SK-N-SH (cell line): ENCODE results near the gene ADGB. TPM values are rescaled to one million over a fixed set of nuclear protein-coding genes. Genes with fewer than 3 reads are reported as not detected.

Experiments
- CTCF ChIA-PET: fragments of 300-600, 350-600 bp; formaldehyde crosslinking; extraction: SDS; loops from one replicate; lab custom pipeline; 2021; lab: Yijun Ruan, JAX
- POLR2A ChIA-PET: fragments of 350-600 bp; sonication (Branson Sonifier 250); formaldehyde crosslinking; extraction: SDS; loops from one replicate; lab custom pipeline; 2020; ENCODE audit warnings: antibody characterized with exemption, inconsistent platforms; lab: Yijun Ruan, JAX
- DNase-seq: peaks from one replicate; pipeline ENCODE4 v3.0.0; 2012
- H2AFZ ChIP-seq: fragments of 200-600 bp; sonication (generic); 2 replicates; pipeline ENCODE4 v1.8.1; 2016; ENCODE audit warnings: antibody characterized with exemption, mild to moderate bottlenecking, low read depth
- H3F3A ChIP-seq: fragments of 200-600 bp; sonication (generic); replicated peaks from 2 replicates; pipeline ENCODE3; 2016; ENCODE audit warnings: antibody characterized with exemption, mild to moderate bottlenecking; ENCODE audit not compliant: insufficient read depth
- H3K27ac ChIP-seq, 2 experiments: fragments of 200-500 bp in 1 of 2; fragments of 200-600 bp in 1 of 2; sonication (Bioruptor generic) in 1 of 2; sonication (generic), shearing (Covaris generic) in 1 of 2; 2 replicates each; pipeline versions ENCODE4 v1.5.1 to v1.6.1; 2014 to 2016; ENCODE audit warnings: low read depth in 2 of 2, inconsistent platforms in 1 of 2, low read length in 1 of 2, mild to moderate bottlenecking in 1 of 2, mixed read lengths in 1 of 2
- H3K27me3 ChIP-seq: fragments of 200-600 bp; sonication (generic), shearing (Covaris generic); 2 replicates; pipeline ENCODE4 v1.6.1; 2016; ENCODE audit warnings: mixed run types; ENCODE audit not compliant: insufficient read depth
- H3K36me3 ChIP-seq, 2 experiments: fragments of 200-500 bp in 1 of 2; fragments of 200-600 bp in 1 of 2; sonication (Bioruptor generic) in 1 of 2; sonication (generic) in 1 of 2; replicated peaks in 1 of 2; 2 replicates each; pipeline versions ENCODE3 to v1.5.1; 2014 to 2016; ENCODE audit warnings: low read length in 1 of 2, mild to moderate bottlenecking in 1 of 2; ENCODE audit not compliant: insufficient read depth in 2 of 2, control insufficient read depth in 1 of 2
- H3K4me1 ChIP-seq, 2 experiments: fragments of 200-500 bp in 1 of 2; fragments of 200-600 bp in 1 of 2; sonication (Bioruptor generic) in 1 of 2; sonication (generic), shearing (Covaris generic) in 1 of 2; 2 replicates each; pipeline versions ENCODE4 v1.5.1 to v1.6.1; 2014 to 2016; ENCODE audit warnings: low read depth in 1 of 2, low read length in 1 of 2, mixed run types in 1 of 2; ENCODE audit not compliant: insufficient read depth in 2 of 2, control insufficient read depth in 1 of 2
- H3K4me2 ChIP-seq: fragments of 200-600 bp; sonication (generic), shearing (Covaris generic); 2 replicates; pipeline ENCODE4 v1.6.1; 2017; ENCODE audit warnings: mixed run types
- H3K4me3 ChIP-seq, 2 experiments: fragments of 200-500 bp in 1 of 2; fragments of 200-600 bp in 1 of 2; sonication (Bioruptor generic) in 1 of 2; sonication (generic), shearing (Covaris generic) in 1 of 2; 2 replicates each; pipeline versions ENCODE4 v1.5.1 to v1.8.1; 2014 to 2016; ENCODE audit warnings: low read depth in 2 of 2, inconsistent platforms in 1 of 2, low read length in 1 of 2, mild to moderate bottlenecking in 1 of 2, mixed read lengths in 1 of 2, moderate library complexity in 1 of 2
- H3K79me2 ChIP-seq: fragments of 200-600 bp; sonication (generic); 2 replicates; pipeline ENCODE4 v1.8.1; 2017; ENCODE audit warnings: mild to moderate bottlenecking; ENCODE audit not compliant: insufficient read depth
- H3K9ac ChIP-seq: fragments of 200-600 bp; sonication (generic); 2 replicates; pipeline ENCODE4 v1.6.1; 2017; ENCODE audit warnings: mixed run types
- H3K9me2 ChIP-seq: fragments of 200-600 bp; sonication (generic); 2 replicates; pipeline ENCODE4 v1.6.1; 2017; ENCODE audit warnings: mixed run types
- H3K9me3 ChIP-seq: fragments of 200-600 bp; sonication (generic); 2 replicates; pipeline ENCODE4 v1.6.1; 2017; ENCODE audit warnings: mixed run types, mild to moderate bottlenecking, moderate library complexity
- H4K20me1 ChIP-seq: fragments of 200-600 bp; sonication (generic); 2 replicates; pipeline ENCODE4 v1.6.1; 2017; ENCODE audit warnings: mild to moderate bottlenecking, mixed run types; ENCODE audit not compliant: insufficient read depth
- CHD2 ChIP-seq: fragments of 150-350 bp; IDR thresholded peaks from 2 replicates; pipeline ENCODE4 v1.6.1; 2018; ENCODE audit warnings: low read length; ENCODE audit not compliant: partially characterized antibody
- ELF1 ChIP-seq: IDR thresholded peaks from 2 replicates; pipeline ENCODE4 v1.4.0; 2012
- EP300 ChIP-seq, 2 experiments: IDR thresholded peaks; 2 replicates each; pipeline versions ENCODE4 v1.4.0 to v1.6.1; 2012; ENCODE audit warnings: borderline replicate concordance in 1 of 2, low read depth in 1 of 2, low read length in 1 of 2
- EZH2phosphoT487 ChIP-seq: fragments of 200-600 bp; sonication (generic); IDR thresholded peaks from 2 replicates; pipeline ENCODE4 v1.6.1; 2017; ENCODE audit warnings: low read depth, mixed run types, mild to moderate bottlenecking, antibody characterized with exemption, moderate library complexity, borderline replicate concordance
- FOSL2 ChIP-seq: IDR thresholded peaks from 2 replicates; pipeline ENCODE4 v1.4.0; 2012; ENCODE audit warnings: low read depth, mild to moderate bottlenecking, moderate library complexity, borderline replicate concordance
- FOXM1 ChIP-seq: IDR thresholded peaks from 2 replicates; pipeline ENCODE4 v1.4.0; 2012; ENCODE audit warnings: low read depth, mild to moderate bottlenecking
- GABPA ChIP-seq: IDR thresholded peaks from 2 replicates; pipeline ENCODE4 v1.4.0; 2012; ENCODE audit warnings: low read depth, mild to moderate bottlenecking
- GATA2 ChIP-seq: sonication (generic); formaldehyde crosslinking; IDR thresholded peaks from 2 replicates; pipeline ENCODE4 v1.5.0; 2020; ENCODE audit warnings: mild to moderate bottlenecking, missing genetic modification reagents
- IRF3 ChIP-seq: fragments of 150-350 bp; IDR thresholded peaks from 2 replicates; pipeline ENCODE4 v1.6.1; 2016; ENCODE audit warnings: mild to moderate bottlenecking, low read depth, low read length
- JUND ChIP-seq: IDR thresholded peaks from 2 replicates; pipeline ENCODE4 v1.4.0; 2012
- MAX ChIP-seq: IDR thresholded peaks from 2 replicates; pipeline ENCODE4 v1.4.0; 2012; ENCODE audit warnings: low read depth
- MEF2A ChIP-seq: IDR thresholded peaks from 2 replicates; pipeline ENCODE4 v1.4.0; 2012; ENCODE audit warnings: low read depth, borderline replicate concordance
- NFIC ChIP-seq: IDR thresholded peaks from 2 replicates; pipeline ENCODE4 v1.4.0; 2012; ENCODE audit warnings: borderline replicate concordance
- NRF1 ChIP-seq: IDR thresholded peaks from 2 replicates; pipeline ENCODE4 v1.6.1; 2012; ENCODE audit warnings: low read depth, mild to moderate bottlenecking, low read length
- PBX3 ChIP-seq: IDR thresholded peaks from 2 replicates; pipeline ENCODE4; 2012
- POLR2AphosphoS5 ChIP-seq: IDR thresholded peaks from 2 replicates; pipeline ENCODE4 v1.6.1; 2012; ENCODE audit warnings: low read depth, low read length
- SIN3A ChIP-seq: IDR thresholded peaks from 2 replicates; pipeline ENCODE4 v1.6.1; 2012; ENCODE audit warnings: low read depth, mild to moderate bottlenecking, low read length, moderate library complexity, borderline replicate concordance
- TCF12 ChIP-seq: IDR thresholded peaks from 2 replicates; pipeline ENCODE4 v1.4.0; 2012
- USF2 ChIP-seq: fragments of 150-350 bp; IDR thresholded peaks from 2 replicates; pipeline ENCODE4 v1.6.1; 2017; ENCODE audit warnings: antibody characterized with exemption, low read length, low read depth, borderline replicate concordance
- YY1 ChIP-seq: IDR thresholded peaks from 2 replicates; pipeline ENCODE4 v1.4.0; 2012; ENCODE audit warnings: low read depth, mild to moderate bottlenecking
- WGBS: methylation state at CpG from one replicate; pipeline ENCODE4 v1.1.6; 2017; ENCODE audit warnings: low lambda C conversion rate; 5-methylcytosine and 5-hydroxymethylcytosine counted together
- polyA plus RNA-seq, 3 experiments: library from polyadenylated mRNA; depleted of rRNA; stranded (reverse); fragments of >200 nt; gene quantifications; 2 replicates each; pipeline ENCODE4 v1.2.3, GENCODE V29; 2012

The ADGB gene
- polyA plus RNA-seq, 1 of the 3 experiments (the other 2 are of a cell fraction): not detected

- Histone ChIP-seq H3K9me2 (no peaks in the 10 kb centered on the region), H3K79me2 (no peaks in the 10 kb centered on the region), H3K4me1 (no peaks in the 10 kb centered on the region), H3F3A (no peaks in the 10 kb centered on the region), H3K4me2 (no peak overlapping the region), H3K27me3 (no peaks in the 10 kb centered on the region), H3K4me3 (no peak overlapping the region), H2AFZ (no peak overlapping the region), H3K9ac (no peak overlapping the region), H4K20me1 (no peaks in the 10 kb centered on the region), H3K9me3 (no peaks in the 10 kb centered on the region), H3K27ac (no peak overlapping the region), H3K36me3 (no peaks in the 10 kb centered on the region)
- POLR2A ChIA-PET: no interaction called here
- TF ChIP-seq SIN3A (no peak), YY1 (no peak), PBX3 (no peak), IRF3 (no peak), POLR2AphosphoS5 (no peak), USF2 (no peak), CHD2 (no peak), FOXM1 (no peak), ELF1 (no peak), FOSL2 (no peak), MAX (no peak), EP300 (IDR thresholded peaks at IDR 0.05; ENCODE audit: borderline replicate concordance in 1 of 2, low read depth in 1 of 2, low read length in 1 of 2) (no peak), GABPA (no peak), NRF1 (no peak), JUND (no peak), EZH2phosphoT487 (no peak), MEF2A (no peak), NFIC (no peak), TCF12 (no peak), GATA2 (CRISPR knock-in tag) (no peak)
- WGBS: 61% methylated on average over 5 of the region's 5 CpGs
- DNase-seq: no peak
- CTCF ChIA-PET: no interaction called here
These were observed 189.2 kb downstream of the ADGB start for GRCh38 chr6:146787876-146788508.
